ENCODE measurements around the gene CNIH3.
"Not testable (repeated sequence)": the region's sequence is repeated elsewhere in the genome, so short reads cannot be mapped to it uniquely, and the experiment has no call there.

CNIH3 gene

GRCh38 chr1:224615861-224616755, at the start of gene CNIH3:
Gene CNIH3 (plus strand): TSS chr1:224616317. CDS start chr1:224617175, 858 bp downstream.
- TF ChIP-seq ZFX (IDR thresholded peaks at IDR 0.05) (no peak), CTCF (conservative IDR thresholded peaks at IDR 0.05) (no peak)
- H3K27ac ChIP-seq: no peak within 1 kb of the TSS

- not testable (repeated sequence) for H3K27ac ChIP-seq
Observed at GRCh38 chr1:224566492-224566891, 49.6 kb upstream of the CNIH3 start.

- H3K27ac ChIP-seq: no peak overlapping the region
- TF ChIP-seq ZFX (IDR thresholded peaks at IDR 0.05): no peak
- TF ChIP-seq CTCF (conservative IDR thresholded peaks at IDR 0.05): no peak
Observed at GRCh38 chr1:224569276-224569675, 46.8 kb upstream of the CNIH3 start.

GRCh38 chr1:224571975-224572374, 44.1 kb upstream of the CNIH3 start:
- not testable (repeated sequence) for H3K27ac ChIP-seq

- H3K27ac ChIP-seq: no peak overlapping the region
- TF ChIP-seq ZFX (IDR thresholded peaks at IDR 0.05): no peak
- TF ChIP-seq CTCF (conservative IDR thresholded peaks at IDR 0.05): no peak
Observed at GRCh38 chr1:224579526-224579925, 36.6 kb upstream of the CNIH3 start.

GRCh38 chr1:224580006-224580405, 36.1 kb upstream of the CNIH3 start:
- H3K27ac ChIP-seq: no peak overlapping the region
- TF ChIP-seq CTCF (conservative IDR thresholded peaks at IDR 0.05): no peak
- TF ChIP-seq ZFX (IDR thresholded peaks at IDR 0.05): no peak

GRCh38 chr1:224582041-224582440, 34.1 kb upstream of the CNIH3 start:
- TF ChIP-seq ZFX (IDR thresholded peaks at IDR 0.05) (no peak), CTCF (conservative IDR thresholded peaks at IDR 0.05) (no peak)
- no peak overlapping the region for H3K27ac ChIP-seq

- H3K27ac ChIP-seq: no peak overlapping the region
- TF ChIP-seq ZFX (IDR thresholded peaks at IDR 0.05): no peak
- no peak for TF ChIP-seq CTCF (conservative IDR thresholded peaks at IDR 0.05)
Observed at GRCh38 chr1:224583774-224584173, 32.3 kb upstream of the CNIH3 start.

Measured in C4-2B (cell line).